Left ventricle myocardium superior (tissue), 1 donor: ENCODE results near the gene SDC3. TPM values are rescaled to one million over a fixed set of nuclear protein-coding genes. Genes with fewer than 3 reads are reported as not detected.

ENCODE experiments used
- ATAC-seq: fragments of 200-7000 bp; cut with Tn5 transposase; one replicate; pipeline ENCODE4 v1.9.1; 2020; ENCODE audit warnings: mild to moderate bottlenecking, moderate library complexity
- DNase-seq: peaks from one replicate; pipeline ENCODE4 v3.0.0-alpha.2; 2020
- intact Hi-C: fragments of 100-400 bp; cut with micrococcal nuclease; formaldehyde crosslinking; loops from one replicate; pipeline ENCODE4 v1.11.0; 2022
- total RNA-seq: library from RNA; stranded (reverse); fragmentation: NEBNext Ultra II Directional; extraction: Animal tissue kit (Norgen Biotek cat#: 25700); gene quantifications from one replicate; pipeline ENCODE4 v1.2.1, GENCODE V29; 2021
- donor health status: DM: no; HTN: yes; CAD: no; lungs with severe emphysema.

The SDC3 gene
- total RNA-seq, 1 donor from 2014 or later = 19.6 TPM

GRCh38 chr1:30929944-30930525, 21.5 kb upstream of the SDC3 start:
- DNase-seq = no peak
- intact Hi-C loops = no loop called here
- ATAC-seq = peak; percentile 40

GRCh38 chr1:30929135-30929889, 20.8 kb upstream of the SDC3 start:
- ATAC-seq (peak; percentile 66), DNase-seq (peak; percentile 26)
- intact Hi-C loops = no loop called here

GRCh38 chr1:30928789-30929134, 20.2 kb upstream of the SDC3 start:
- intact Hi-C loops = no loop called here
- DNase-seq = no peak
- no peak for ATAC-seq

GRCh38 chr1:30928171-30928570, 19.6 kb upstream of the SDC3 start:
- intact Hi-C loops = no loop called here

GRCh38 chr1:30927448-30927847, 18.9 kb upstream of the SDC3 start:
- ATAC-seq = no peak
- intact Hi-C loops = no loop called here

More at GRCh38 chr1:30928171-30928570, 19.6 kb upstream of the SDC3 start:
- DNase-seq (no peak), ATAC-seq (no peak)

GRCh38 chr1:30923597-30923996, 15.0 kb upstream of the SDC3 start:
- intact Hi-C loops = no loop called here
- DNase-seq (no peak), ATAC-seq (no peak)

More at GRCh38 chr1:30927448-30927847, 18.9 kb upstream of the SDC3 start:
- no peak for DNase-seq

GRCh38 chr1:30920827-30921226, 12.3 kb upstream of the SDC3 start:
- DNase-seq = no peak
- ATAC-seq = no peak
- intact Hi-C loops = no loop called here

GRCh38 chr1:30919025-30919881, 10.7 kb upstream of the SDC3 start:
- DNase-seq = no peak
- intact Hi-C loops = no loop called here
- ATAC-seq = peak; percentile 27

- DNase-seq = no peak
- intact Hi-C loops = no loop called here
- ATAC-seq = no peak
These were observed 7.7 kb upstream of the SDC3 start for GRCh38 chr1:30916296-30916695.

- intact Hi-C loops = no loop called here
- no peak for ATAC-seq
- no peak for DNase-seq
These were observed 7.1 kb upstream of the SDC3 start for GRCh38 chr1:30915491-30916230.

GRCh38 chr1:30914931-30915330, 6.4 kb upstream of the SDC3 start:
- ATAC-seq (no peak), DNase-seq (no peak)
- intact Hi-C loops = loop anchor here (5.0 kb wide), 2 partner anchors 113 to 133 kb away; no protein-coding TSS in a partner anchor

GRCh38 chr1:30914587-30914922, 6.0 kb upstream of the SDC3 start:
- intact Hi-C loops = loop anchor here (5.0 kb wide), 2 partner anchors 112 to 132 kb away; no protein-coding TSS in a partner anchor
- DNase-seq = no peak
- ATAC-seq = no peak

GRCh38 chr1:30912913-30913652, 4.5 kb upstream of the SDC3 start:
- intact Hi-C loops = loop anchor here (5.0 kb wide), 2 partner anchors 111 to 131 kb away; no protein-coding TSS in a partner anchor
- ATAC-seq (peak; percentile 39), DNase-seq (peak; percentile 57)

- DNase-seq (no peak), ATAC-seq (no peak)
- intact Hi-C loops = loop anchor here (5.0 kb wide), 2 partner anchors 110 to 130 kb away; no protein-coding TSS in a partner anchor
These were observed 3.7 kb upstream of the SDC3 start for GRCh38 chr1:30912224-30912623.

- peak; percentile 79 for ATAC-seq
- peak; percentile 93 for DNase-seq
- intact Hi-C loops = loop anchor here (5.0 kb wide), 2 partner anchors 109 to 129 kb away; no protein-coding TSS in a partner anchor
These were observed 2.7 kb upstream of the SDC3 start for GRCh38 chr1:30911059-30911954.

GRCh38 chr1:30909365-30910068, 959 bp upstream of the SDC3 start:
- ATAC-seq (no peak), DNase-seq (no peak)
- intact Hi-C loops = loop anchor here (5.0 kb wide), 2 partner anchors 107 to 127 kb away; no protein-coding TSS in a partner anchor

- ATAC-seq (no peak), DNase-seq (no peak)
- intact Hi-C loops = no loop called here
These were observed 252 bp downstream of the SDC3 start for GRCh38 chr1:30908316-30908695.
